CD4-positive, alpha-beta T cell treated with Interleukin-6 for 4 hours (primary cell): ENCODE data around the gene NGRN.
"Not testable (repeated sequence)": the region's sequence is repeated elsewhere in the genome, so short reads cannot be mapped to it uniquely, and the experiment has no call there.

ENCODE experiments used
- DNase-seq: peaks from one replicate; pipeline ENCODE4 v3.0.0-alpha.2; 2020; ENCODE audit warnings: mixed read lengths

NGRN gene

DNA sequence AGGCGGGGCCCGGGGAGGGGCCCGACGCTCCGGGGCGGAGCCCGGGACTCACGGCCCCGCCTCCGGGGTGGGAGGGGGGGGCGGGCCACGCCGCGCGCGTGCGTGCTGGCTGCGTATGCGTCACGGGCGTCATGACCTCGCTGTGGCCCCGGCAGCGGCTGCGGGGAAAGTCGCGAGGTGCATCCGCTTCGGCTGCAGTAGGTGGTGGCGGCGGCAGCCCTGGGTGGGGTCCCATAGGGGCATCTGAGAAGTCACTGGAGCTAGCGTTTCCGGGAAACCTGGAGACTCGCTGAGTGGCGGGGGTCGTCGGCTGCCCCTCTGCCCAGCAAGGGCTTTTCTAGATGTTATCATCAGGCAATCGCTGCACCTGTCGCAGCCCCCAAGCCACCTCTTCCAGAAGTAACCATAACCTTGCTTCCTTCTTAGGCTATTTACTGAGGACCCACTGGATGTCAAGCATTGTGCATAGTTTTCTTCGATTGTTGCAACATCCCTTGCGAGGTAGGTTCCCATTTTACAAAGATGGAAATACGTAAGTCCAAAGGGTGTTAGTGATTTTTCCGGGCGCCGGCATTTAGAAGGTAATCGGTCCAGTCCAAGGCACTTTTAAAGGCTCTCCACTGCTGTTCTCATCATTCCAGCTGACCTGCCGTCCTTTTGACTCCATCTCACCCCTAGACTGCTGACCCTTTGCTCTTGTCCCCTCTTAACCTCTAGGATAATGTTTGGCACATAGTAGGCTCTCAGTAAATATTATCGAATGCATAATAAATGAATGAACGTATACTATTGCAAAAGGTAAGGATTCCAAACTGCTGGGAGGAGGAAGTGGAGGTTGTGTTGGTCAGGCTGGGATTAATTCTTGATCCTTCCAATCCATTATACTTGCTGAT lies 31.1 kb upstream of the NGRN start, which contains the start of gene GDPGP1:
Gene GDPGP1, plus strand, starts transcription at position 114 of the 893 bp plus-strand sequence. CDS start 6,700 bp downstream, outside the sequence.
- DNase-seq = no peak

- no peak for DNase-seq
Measured at GRCh38 chr15:90239371-90239770, 26.1 kb upstream of the NGRN start.

DNA sequence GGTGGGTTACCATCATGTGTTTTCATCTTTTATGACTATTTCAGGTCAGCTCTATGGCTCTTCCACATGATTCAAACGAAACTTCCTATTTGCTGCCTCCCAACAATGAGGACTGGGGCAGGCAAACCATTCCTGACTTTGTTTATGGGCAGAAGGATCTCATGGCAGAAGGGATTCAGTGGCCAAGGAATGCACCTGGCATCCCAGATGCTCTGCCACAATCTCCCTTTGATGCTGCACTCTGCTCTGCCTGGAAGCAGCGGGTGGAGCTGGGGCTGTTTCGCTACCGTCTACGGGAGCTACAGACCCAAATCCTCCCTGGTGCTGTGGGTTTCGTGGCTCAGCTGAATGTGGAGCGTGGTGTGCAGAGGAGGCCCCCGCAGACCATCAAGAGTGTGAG lies 24.6 kb upstream of the NGRN start:
- no peak for DNase-seq

DNA sequence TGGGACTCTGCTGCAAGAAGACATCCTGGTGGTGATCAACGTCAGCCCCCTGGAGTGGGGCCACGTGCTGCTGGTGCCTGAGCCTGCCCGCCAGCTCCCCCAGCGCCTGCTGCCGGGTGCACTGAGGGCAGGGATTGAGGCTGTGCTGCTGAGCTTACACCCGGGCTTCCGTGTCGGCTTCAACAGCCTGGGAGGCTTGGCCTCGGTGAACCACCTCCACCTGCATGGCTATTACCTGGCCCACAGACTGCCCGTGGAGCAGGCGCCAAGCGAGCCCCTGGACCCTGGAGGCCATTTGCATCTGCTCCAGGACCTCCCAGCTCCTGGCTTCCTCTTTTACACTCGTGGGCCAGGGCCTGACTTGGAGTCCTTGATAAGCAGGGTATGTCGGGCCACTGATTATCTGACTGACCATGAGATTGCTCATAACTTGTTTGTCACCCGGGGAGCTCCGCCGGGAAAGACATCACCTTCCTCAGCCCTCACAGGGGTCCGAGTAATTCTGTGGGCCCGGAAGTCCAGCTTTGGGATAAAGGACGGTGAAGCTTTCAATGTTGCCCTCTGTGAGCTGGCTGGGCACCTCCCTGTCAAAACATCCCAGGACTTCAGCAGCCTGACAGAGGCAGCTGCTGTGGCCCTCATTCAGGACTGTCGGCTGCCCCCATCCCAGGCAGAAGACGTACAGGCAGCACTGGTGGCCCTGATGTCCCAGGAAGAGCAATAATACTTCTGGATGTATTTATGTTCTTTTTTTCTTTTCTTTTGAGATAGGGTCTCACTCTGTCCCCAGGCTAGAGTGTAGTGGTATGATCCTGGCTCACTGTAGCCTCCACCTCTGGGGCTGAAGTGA lies 23.9 kb upstream of the NGRN start:
- DNase-seq = no peak

- no peak for DNase-seq
Measured at GRCh38 chr15:90243943-90244639, 21.4 kb upstream of the NGRN start.

- no peak for DNase-seq
Measured at GRCh38 chr15:90248789-90249202, 16.7 kb upstream of the NGRN start.

DNA sequence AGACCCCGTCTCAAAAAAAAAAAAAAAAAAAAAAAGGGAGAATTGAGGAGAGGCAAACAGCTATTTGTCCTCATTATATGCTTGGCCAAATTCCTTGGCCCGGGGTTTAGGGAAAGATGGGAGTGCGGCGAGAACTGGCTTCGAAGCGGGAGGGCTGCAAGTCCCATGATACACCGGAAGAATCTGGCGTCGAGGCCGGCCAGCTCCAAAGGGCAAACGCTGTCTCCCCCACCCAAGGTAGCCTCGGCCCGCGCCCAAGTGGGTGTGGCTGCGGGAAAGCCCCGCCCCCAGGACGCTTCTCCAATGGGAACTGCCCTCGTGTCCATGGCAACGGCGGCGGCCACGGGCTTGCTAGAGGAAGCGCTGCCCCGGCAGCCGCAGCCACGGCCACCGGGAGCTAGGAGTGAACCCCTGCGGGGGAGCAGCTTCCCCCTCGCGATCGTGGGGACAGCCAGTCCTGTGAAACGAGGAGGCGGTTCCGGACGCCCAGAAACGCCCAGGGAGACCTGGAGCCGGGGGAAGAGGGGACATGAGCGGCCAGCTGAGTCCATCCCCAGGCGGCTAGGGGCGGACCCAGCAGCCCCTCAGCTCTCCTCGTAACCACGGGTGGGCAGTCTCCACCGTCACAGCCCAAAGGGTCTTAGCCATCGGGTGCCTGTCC lies 16.1 kb upstream of the NGRN start, which contains the start of gene TTLL13:
Gene TTLL13, plus strand, starts transcription at position 354 of the 661 bp plus-strand sequence. CDS start 1,075 bp downstream, outside the sequence.
- DNase-seq = peak; percentile 79

GRCh38 chr15:90257776-90258175 lies 7.7 kb upstream of the NGRN start:
- no peak for DNase-seq

GRCh38 chr15:90259524-90259923 lies 5.9 kb upstream of the NGRN start:
- DNase-seq = no peak

GRCh38 chr15:90260731-90261130 lies 4.7 kb upstream of the NGRN start:
- not testable (repeated sequence) for DNase-seq

GRCh38 chr15:90261811-90262210 lies 3.7 kb upstream of the NGRN start:
- no peak for DNase-seq

DNA sequence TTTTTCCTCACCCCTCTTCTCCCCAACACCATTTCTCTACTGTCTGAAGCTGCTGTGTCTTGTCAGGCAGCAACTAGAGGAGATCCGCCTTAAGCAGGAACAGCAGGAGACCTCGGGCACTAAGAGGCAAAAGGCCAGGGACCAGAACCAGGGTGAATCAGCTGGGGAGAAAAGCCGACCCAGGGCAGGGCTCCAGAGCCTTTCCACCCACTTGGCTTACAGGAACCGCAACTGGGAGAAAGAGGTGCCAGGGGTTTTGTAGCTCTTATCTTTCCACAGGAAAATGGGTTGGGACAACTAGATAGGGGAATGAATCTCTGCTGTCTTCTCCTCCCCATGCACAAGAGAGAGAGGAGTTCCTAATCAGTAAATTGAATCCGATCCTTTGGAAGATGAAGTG lies 3.0 kb upstream of the NGRN start:
- DNase-seq = no peak

GRCh38 chr15:90264671-90265070 lies 801 bp upstream of the NGRN start:
- peak; percentile 26 for DNase-seq

- peak; percentile 59 for DNase-seq
Measured at GRCh38 chr15:90266061-90266431, 574 bp downstream of the NGRN start.

DNA sequence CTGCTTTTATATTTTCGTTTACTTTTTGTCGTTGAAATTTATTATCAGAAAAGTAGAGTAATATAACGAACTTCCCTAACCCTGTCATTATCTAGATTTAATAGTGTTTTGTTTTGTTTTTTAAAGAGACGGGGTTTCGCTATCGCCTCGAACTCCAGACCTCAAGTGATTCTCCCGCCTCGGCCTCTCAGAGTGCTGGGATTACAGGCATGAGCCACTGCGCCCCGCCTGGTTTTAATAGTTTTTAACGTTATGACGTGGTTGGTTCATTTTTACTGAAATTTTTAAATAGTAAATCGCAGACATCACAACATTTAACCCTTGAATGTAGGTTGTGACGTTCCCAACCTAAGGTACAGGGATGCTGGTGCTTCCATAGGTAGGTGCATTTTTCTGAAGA lies 1.0 kb downstream of the NGRN start:
- no peak for DNase-seq

GRCh38 chr15:90268415-90268814 lies 2.9 kb downstream of the NGRN start:
- no peak for DNase-seq

GRCh38 chr15:90270502-90271150 lies 5.2 kb downstream of the NGRN start:
- DNase-seq = no peak

- no peak for DNase-seq
Measured at GRCh38 chr15:90271459-90272166, 6.1 kb downstream of the NGRN start.

- DNase-seq = not testable (repeated sequence)
Measured at GRCh38 chr15:90278467-90278866, 13.0 kb downstream of the NGRN start.

- DNase-seq = not testable (repeated sequence)
Measured at GRCh38 chr15:90280743-90281142, 15.3 kb downstream of the NGRN start.

DNA sequence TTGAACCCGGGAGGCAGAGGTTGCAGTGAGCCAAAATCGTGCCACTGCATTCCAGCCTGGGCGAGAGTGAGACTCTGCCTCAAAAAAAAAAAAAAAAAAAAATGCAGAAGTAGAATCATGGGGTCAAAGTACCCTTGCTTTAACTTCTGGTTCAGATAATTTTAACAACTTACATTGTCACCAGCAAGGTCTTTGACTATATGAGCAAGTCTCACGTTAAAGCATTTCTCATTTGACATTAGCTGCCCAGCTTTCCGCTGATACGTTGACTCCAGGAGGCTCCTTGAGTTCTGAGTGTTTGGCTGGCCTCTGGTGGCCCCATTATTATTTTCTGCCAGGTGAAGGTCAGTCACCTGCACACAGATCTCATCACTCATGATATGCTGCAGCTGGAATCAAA lies 16.2 kb downstream of the NGRN start:
- DNase-seq = not testable (repeated sequence)
